NCI-H2107 (cell line): ENCODE measurements around the gene BRME1.

ENCODE experiments used
- DNase-seq: peaks from one replicate; lab custom pipeline; 2025; lab: John Stamatoyannopoulos, UW

Gene BRME1

GRCh38 chr19:13905634-13906520, at the start of gene BRME1, which contains the start of gene CC2D1A:
Gene BRME1 (minus strand): TSS chr19:13906117. CDS start chr19:13904892, 1,225 bp downstream.
Gene CC2D1A (plus strand): TSS chr19:13906201. CDS start chr19:13906442, 241 bp downstream.
- DNase-seq = peak; percentile 84

GRCh38 chr19:13954185-13954584, 48.3 kb upstream of the BRME1 start:
- no peak for DNase-seq

GRCh38 chr19:13952931-13953531, 47.1 kb upstream of the BRME1 start:
- no peak for DNase-seq

GRCh38 chr19:13952154-13952930, 46.4 kb upstream of the BRME1 start, which contains the start of gene DCAF15:
Gene DCAF15 (plus strand): TSS chr19:13952509. CDS start chr19:13952513, 4 bp downstream.
- DNase-seq = peak; percentile 98

GRCh38 chr19:13951799-13952153, 45.9 kb upstream of the BRME1 start:
- DNase-seq = no peak

GRCh38 chr19:13951043-13951442, 45.1 kb upstream of the BRME1 start:
- no peak for DNase-seq

GRCh38 chr19:13946414-13946813, 40.5 kb upstream of the BRME1 start:
- DNase-seq = no peak

- no peak for DNase-seq
Measured at GRCh38 chr19:13942023-13942684, 36.2 kb upstream of the BRME1 start.

- no peak for DNase-seq
Measured at GRCh38 chr19:13938301-13939064, 32.6 kb upstream of the BRME1 start, which contains the start of gene PODNL1. Gene PODNL1 (minus strand): TSS chr19:13938417. CDS start chr19:13938181, 236 bp downstream.

- no peak for DNase-seq
Measured at GRCh38 chr19:13937479-13938300, 31.8 kb upstream of the BRME1 start.

- no peak for DNase-seq
Measured at GRCh38 chr19:13935765-13936510, 30.0 kb upstream of the BRME1 start.

- DNase-seq = no peak
Measured at GRCh38 chr19:13934785-13935109, 28.8 kb upstream of the BRME1 start.

GRCh38 chr19:13932911-13933393, 27.0 kb upstream of the BRME1 start:
- no peak for DNase-seq

- no peak for DNase-seq
Measured at GRCh38 chr19:13932149-13932637, 26.3 kb upstream of the BRME1 start.

GRCh38 chr19:13931391-13932148, 25.7 kb upstream of the BRME1 start:
- no peak for DNase-seq

GRCh38 chr19:13930402-13930801, 24.5 kb upstream of the BRME1 start:
- DNase-seq = no peak

- DNase-seq = no peak
Measured at GRCh38 chr19:13929956-13930355, 24.0 kb upstream of the BRME1 start.

- no peak for DNase-seq
Measured at GRCh38 chr19:13929340-13929739, 23.4 kb upstream of the BRME1 start.
